GM12892 (cell line): Measurements from ENCODE around the gene HEPHL1.

Experiments
- POLR2A ChIP-seq: IDR thresholded peaks from 2 replicates; pipeline ENCODE4 v1.6.1; 2011; ENCODE audit warnings: low read depth, low read length, control low read depth
- POLR2AphosphoS5 ChIP-seq: IDR thresholded peaks from 2 replicates; pipeline ENCODE4 v1.6.1; 2011; ENCODE audit warnings: low read depth, low read length, control low read depth

DNA sequence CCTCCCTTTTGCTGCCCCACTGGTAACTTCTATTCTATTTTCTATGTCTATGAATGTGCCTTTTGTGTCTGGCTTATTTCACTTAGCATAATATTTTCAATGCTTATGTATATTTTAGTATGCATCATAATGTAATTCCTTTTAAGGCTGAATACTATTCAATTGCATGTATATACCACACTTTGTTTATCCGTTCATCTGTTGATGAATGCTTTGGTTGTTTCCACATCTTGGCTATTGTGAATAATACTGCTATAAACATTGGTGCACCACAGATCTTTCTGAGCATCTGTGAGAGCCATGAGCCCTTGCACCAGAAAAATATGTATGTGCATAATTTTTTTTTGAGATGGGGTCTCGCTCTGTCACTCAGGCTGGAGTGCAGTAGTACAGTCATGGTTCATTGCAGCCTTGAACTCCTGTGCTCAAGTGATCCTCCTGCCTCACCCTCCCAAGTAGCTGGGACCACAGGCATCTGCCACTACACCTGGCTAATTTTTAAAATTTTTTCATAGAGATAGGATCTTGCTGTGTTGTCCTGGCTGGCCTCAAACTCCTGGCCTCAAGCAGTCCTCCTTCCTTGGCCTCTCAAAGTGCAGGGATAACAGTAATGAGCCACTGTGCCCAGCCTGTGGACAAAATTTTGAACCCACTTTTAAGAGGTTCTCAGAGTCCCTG is 27.0 kb downstream of the HEPHL1 start:
- TF ChIP-seq POLR2AphosphoS5: no peak
- TF ChIP-seq POLR2A: no peak
